Fibroblast of villous mesenchyme (primary cell): ENCODE measurements around the gene TMTC1. TPM values are rescaled to one million over a fixed set of nuclear protein-coding genes. Genes with fewer than 3 reads are reported as not detected.
"Not testable (repeated sequence)": the region's sequence is repeated elsewhere in the genome, so short reads cannot be mapped to it uniquely, and the experiment has no call there.

Experiments
- DNase-seq: peaks from one replicate; pipeline ENCODE4 v3.0.0-alpha.2; 2010; ENCODE audit warnings: low read depth
- H3K4me3 ChIP-seq: 2 replicates; pipeline ENCODE4 v1.5.1; 2011; ENCODE audit warnings: low read depth, mild to moderate bottlenecking, low read length
- CTCF ChIP-seq: IDR thresholded peaks from 2 replicates; pipeline ENCODE4 v1.5.1; 2012; ENCODE audit warnings: low read depth, mild to moderate bottlenecking, low read length; ENCODE audit not compliant: insufficient read depth
- total RNA-seq: library from RNA; depleted of rRNA; stranded (reverse); fragments of >200 nt; gene quantifications from 2 replicates; pipeline ENCODE4 v1.2.3, GENCODE V29; 2012

TMTC1 gene
- total RNA-seq, 1 donor: 33.2 TPM

- no peak for DNase-seq
- H3K4me3 ChIP-seq: no peak overlapping the region
- no peak for TF ChIP-seq CTCF
Observed at GRCh38 chr12:29564925-29565324, 218.8 kb downstream of the TMTC1 start.

GRCh38 chr12:29563636-29564035 is 220.1 kb downstream of the TMTC1 start:
- no peak overlapping the region for H3K4me3 ChIP-seq
- DNase-seq: no peak
- no peak for TF ChIP-seq CTCF

- H3K4me3 ChIP-seq: no peak overlapping the region
- TF ChIP-seq CTCF: no peak
Observed at GRCh38 chr12:29563071-29563470, 220.7 kb downstream of the TMTC1 start.

GRCh38 chr12:29562110-29562804 is 221.5 kb downstream of the TMTC1 start:
- DNase-seq: peak; percentile 94
- TF ChIP-seq CTCF: no peak
- H3K4me3 ChIP-seq: no peak overlapping the region

More at GRCh38 chr12:29563071-29563470, 220.7 kb downstream of the TMTC1 start:
- no peak for DNase-seq

GRCh38 chr12:29561664-29562071 is 222.1 kb downstream of the TMTC1 start:
- no peak for TF ChIP-seq CTCF
- H3K4me3 ChIP-seq: no peak overlapping the region
- peak; percentile 76 for DNase-seq

GRCh38 chr12:29559198-29559597 is 224.5 kb downstream of the TMTC1 start:
- no peak overlapping the region for H3K4me3 ChIP-seq
- no peak for TF ChIP-seq CTCF
- DNase-seq: peak; percentile 56

- H3K4me3 ChIP-seq: no peak overlapping the region
- no peak for DNase-seq
- no peak for TF ChIP-seq CTCF
Observed at GRCh38 chr12:29556363-29556762, 227.4 kb downstream of the TMTC1 start.

GRCh38 chr12:29555451-29555850 is 228.3 kb downstream of the TMTC1 start:
- not testable (repeated sequence) for H3K4me3 ChIP-seq, DNase-seq
